Fibroblast of peridontal ligament (primary cell): ENCODE measurements around the gene TMEM120A.
A peak's percentile ranks its signal among the peaks of the same experiment; 100 is the strongest.

ENCODE experiments used
- DNase-seq: peaks from one replicate; pipeline ENCODE4 v3.0.0-alpha.2; 2010; ENCODE audit errors: extremely low read depth

Gene TMEM120A

GRCh38 chr7:75958802-75959543 lies 35.4 kb downstream of the TMEM120A start:
- no peak for DNase-seq

- DNase-seq, result no peak
Observed at GRCh38 chr7:75957021-75957736, 37.2 kb downstream of the TMEM120A start.

GRCh38 chr7:75955331-75955955 lies 39.0 kb downstream of the TMEM120A start:
- DNase-seq, result no peak

- DNase-seq, result no peak
Observed at GRCh38 chr7:75953931-75954330, 40.5 kb downstream of the TMEM120A start.

- DNase-seq, result no peak
Observed at GRCh38 chr7:75953431-75953830, 41.0 kb downstream of the TMEM120A start.

- DNase-seq, result peak; percentile 76
Observed at GRCh38 chr7:75951506-75951905, 42.9 kb downstream of the TMEM120A start.

- DNase-seq, result no peak
Observed at GRCh38 chr7:75950111-75950681, 44.2 kb downstream of the TMEM120A start.

- DNase-seq, result no peak
Observed at GRCh38 chr7:75948179-75948578, 46.2 kb downstream of the TMEM120A start.

GRCh38 chr7:75946207-75946855 lies 48.1 kb downstream of the TMEM120A start:
- no peak for DNase-seq

- no peak for DNase-seq
Observed at GRCh38 chr7:75945297-75946168, 48.9 kb downstream of the TMEM120A start.

GRCh38 chr7:75944507-75944906 lies 49.9 kb downstream of the TMEM120A start:
- DNase-seq, result no peak

- no peak for DNase-seq
Observed at GRCh38 chr7:75943864-75944263, 50.5 kb downstream of the TMEM120A start.

- no peak for DNase-seq
Observed at GRCh38 chr7:75938921-75939320, 55.5 kb downstream of the TMEM120A start.

GRCh38 chr7:75937958-75938786 lies 56.2 kb downstream of the TMEM120A start:
- DNase-seq, result peak; percentile 95
